Keratinocyte (primary cell): ENCODE measurements around the gene USP48. TPM values are rescaled to one million over a fixed set of nuclear protein-coding genes. Genes with fewer than 3 reads are reported as not detected.

Experiments
- DNase-seq: peaks from one replicate; pipeline ENCODE4 v3.0.0-alpha.2; 2011; ENCODE audit warnings: low read depth, missing footprints, low spot score
- FAIRE-seq: peaks from 2 replicates; lab custom pipeline; 2011; peaks lifted over from hg19 to GRCh38; lab: Jason Lieb, UNC
- H2AFZ ChIP-seq: 2 replicates; pipeline ENCODE4 v1.6.0; 2012; ENCODE audit warnings: low read length, control low read depth, inconsistent platforms; ENCODE audit not compliant: control insufficient read depth
- H3K27ac ChIP-seq: 2 replicates; pipeline ENCODE4 v1.5.1; 2011; ENCODE audit warnings: low read length; ENCODE audit not compliant: control insufficient read depth, insufficient read depth
- H3K27me3 ChIP-seq: 3 replicates; pipeline ENCODE4 v1.6.0; 2011; ENCODE audit warnings: low read length; ENCODE audit not compliant: control insufficient read depth, insufficient read depth; ENCODE audit errors: extremely low read depth
- H3K36me3 ChIP-seq, 2 experiments: 2 replicates in 1 of 2; 3 replicates in 1 of 2; pipeline ENCODE4 v1.5.1; 2011; ENCODE audit warnings: low read length in 2 of 2, mild to moderate bottlenecking in 1 of 2; ENCODE audit not compliant: control insufficient read depth in 2 of 2, insufficient read depth in 2 of 2; ENCODE audit errors: extremely low read depth in 1 of 2
- H3K4me1 ChIP-seq: 3 replicates; pipeline ENCODE4 v1.5.1; 2011; ENCODE audit warnings: low read length; ENCODE audit not compliant: control insufficient read depth, insufficient read depth; ENCODE audit errors: extremely low read depth
- H3K4me2 ChIP-seq: 3 replicates; pipeline ENCODE4 v1.6.0; 2011; ENCODE audit warnings: low read depth, low read length; ENCODE audit not compliant: control insufficient read depth, insufficient read depth; ENCODE audit errors: extremely low read depth
- H3K4me3 ChIP-seq, 3 experiments: fragments of 200-600 bp in 1 of 3; sonication (generic) in 1 of 3; 2 replicates in 2 of 3; 3 replicates in 1 of 3; pipeline ENCODE4 v1.5.1; 2011 to 2016; ENCODE audit warnings: low read length in 3 of 3, mild to moderate bottlenecking in 3 of 3, control low read depth in 2 of 3, inconsistent platforms in 1 of 3, low read depth in 1 of 3, mixed read lengths in 1 of 3, mixed run types in 1 of 3, moderate library complexity in 1 of 3; ENCODE audit not compliant: control insufficient read depth in 2 of 3, insufficient read depth in 2 of 3; ENCODE audit errors: extremely low read depth in 1 of 3
- H3K79me2 ChIP-seq: 2 replicates; pipeline ENCODE4 v1.6.0; 2012; ENCODE audit warnings: low read length; ENCODE audit not compliant: control insufficient read depth, insufficient read depth
- H3K9ac ChIP-seq: 3 replicates; pipeline ENCODE4 v1.6.0; 2011; ENCODE audit warnings: low read length; ENCODE audit not compliant: control insufficient read depth, insufficient read depth; ENCODE audit errors: extremely low read depth
- H3K9me1 ChIP-seq: 3 replicates; pipeline ENCODE4 v1.6.0; 2011; ENCODE audit warnings: low read length; ENCODE audit not compliant: control insufficient read depth, insufficient read depth; ENCODE audit errors: extremely low read depth
- H3K9me3 ChIP-seq: 2 replicates; pipeline ENCODE4 v1.5.1; 2012; ENCODE audit warnings: low read depth, low read length; ENCODE audit not compliant: control insufficient read depth
- H4K20me1 ChIP-seq: 3 replicates; pipeline ENCODE4 v1.6.0; 2011; ENCODE audit warnings: low read length; ENCODE audit not compliant: control insufficient read depth, insufficient read depth; ENCODE audit errors: extremely low read depth
- EZH2 ChIP-seq: IDR thresholded peaks from one replicate; pipeline ENCODE4 v1.6.1; 2012; ENCODE audit warnings: inconsistent platforms, mild to moderate bottlenecking, low read length, moderate library complexity
- dilution Hi-C: fragments of 300-500 bp; cut with MboI; formaldehyde crosslinking; loops from one replicate; pipeline ENCODE4 v1.7.0; 2020; ENCODE audit warnings: low sequenced_read_pairs; ENCODE audit not compliant: extremely low pct_ligation_motif_present
- polyA plus RNA-seq, 5 experiments: library from polyadenylated mRNA; depleted of rRNA in 3 of 5; stranded (reverse) in 3 of 5; stranded (forward) in 1 of 5; unstranded in 1 of 5; fragments of >200 nt; gene quantifications; 1 replicate in 1 of 5; 2 replicates in 3 of 5; 3 replicates in 1 of 5; pipeline versions ENCODE4 v1.2.1 to v1.2.3, GENCODE V29; 2011 to 2012; ENCODE audit warnings: missing spikeins in 2 of 5, low read depth in 1 of 5, low replicate concordance in 1 of 5
- TF ChIP-seq, protein P1 (sequence below), 3 experiments: IDR thresholded peaks in 1 of 3; conservative IDR thresholded peaks in 1 of 3; optimal IDR thresholded peaks in 1 of 3; 2 replicates in 2 of 3; 3 replicates in 1 of 3; pipeline versions ENCODE3 to v1.5.1; 2011; ENCODE audit warnings: low read length in 3 of 3, mild to moderate bottlenecking in 3 of 3, moderate library complexity in 2 of 3, control low read depth in 1 of 3, inconsistent platforms in 1 of 3; ENCODE audit not compliant: insufficient read depth in 2 of 3; ENCODE audit errors: extremely low read depth in 1 of 3

Gene USP48
- polyA plus RNA-seq, 1 donor (not counting 4 experiments of a cell fraction or from before 2014, with no cell fraction given), result 33.0 TPM

- no peak overlapping the region for H3K27ac ChIP-seq
- H3K36me3 ChIP-seq, result peaks cover 4 to 5% of the 10 kb centered on the region in 2 experiments
- no peak for FAIRE-seq
- H3K4me3 ChIP-seq, result no peak overlapping the region
- dilution Hi-C loops, result no loop called here
- H3K79me2 ChIP-seq, result no peaks in the 10 kb centered on the region
- no peak overlapping the region for H2AFZ ChIP-seq
- no peak overlapping the region for H3K9ac ChIP-seq
- no peaks in the 10 kb centered on the region for H3K27me3 ChIP-seq
- H3K9me3 ChIP-seq, result no peaks in the 10 kb centered on the region
- H3K9me1 ChIP-seq, result peaks cover 3% of the 10 kb centered on the region
- H3K4me1 ChIP-seq, result no peaks in the 10 kb centered on the region
- no peak for DNase-seq
- H3K4me2 ChIP-seq, result no peak overlapping the region
- H4K20me1 ChIP-seq, result no peaks in the 10 kb centered on the region
- TF ChIP-seq EZH2, result no peak
- TF ChIP-seq, protein P1, sequence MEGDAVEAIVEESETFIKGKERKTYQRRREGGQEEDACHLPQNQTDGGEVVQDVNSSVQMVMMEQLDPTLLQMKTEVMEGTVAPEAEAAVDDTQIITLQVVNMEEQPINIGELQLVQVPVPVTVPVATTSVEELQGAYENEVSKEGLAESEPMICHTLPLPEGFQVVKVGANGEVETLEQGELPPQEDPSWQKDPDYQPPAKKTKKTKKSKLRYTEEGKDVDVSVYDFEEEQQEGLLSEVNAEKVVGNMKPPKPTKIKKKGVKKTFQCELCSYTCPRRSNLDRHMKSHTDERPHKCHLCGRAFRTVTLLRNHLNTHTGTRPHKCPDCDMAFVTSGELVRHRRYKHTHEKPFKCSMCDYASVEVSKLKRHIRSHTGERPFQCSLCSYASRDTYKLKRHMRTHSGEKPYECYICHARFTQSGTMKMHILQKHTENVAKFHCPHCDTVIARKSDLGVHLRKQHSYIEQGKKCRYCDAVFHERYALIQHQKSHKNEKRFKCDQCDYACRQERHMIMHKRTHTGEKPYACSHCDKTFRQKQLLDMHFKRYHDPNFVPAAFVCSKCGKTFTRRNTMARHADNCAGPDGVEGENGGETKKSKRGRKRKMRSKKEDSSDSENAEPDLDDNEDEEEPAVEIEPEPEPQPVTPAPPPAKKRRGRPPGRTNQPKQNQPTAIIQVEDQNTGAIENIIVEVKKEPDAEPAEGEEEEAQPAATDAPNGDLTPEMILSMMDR (optimal IDR thresholded peaks at IDR 0.05 in 1 of 3, IDR thresholded peaks at IDR 0.05 in 1 of 3, conservative IDR thresholded peaks at IDR 0.05 in 1 of 3; ENCODE audit: extremely low read depth in 1 of 3, insufficient read depth in 2 of 3, low read length in 3 of 3), result no peak
Observed at GRCh38 chr1:21741206-21741605, 41.7 kb downstream of the USP48 start.

DNA sequence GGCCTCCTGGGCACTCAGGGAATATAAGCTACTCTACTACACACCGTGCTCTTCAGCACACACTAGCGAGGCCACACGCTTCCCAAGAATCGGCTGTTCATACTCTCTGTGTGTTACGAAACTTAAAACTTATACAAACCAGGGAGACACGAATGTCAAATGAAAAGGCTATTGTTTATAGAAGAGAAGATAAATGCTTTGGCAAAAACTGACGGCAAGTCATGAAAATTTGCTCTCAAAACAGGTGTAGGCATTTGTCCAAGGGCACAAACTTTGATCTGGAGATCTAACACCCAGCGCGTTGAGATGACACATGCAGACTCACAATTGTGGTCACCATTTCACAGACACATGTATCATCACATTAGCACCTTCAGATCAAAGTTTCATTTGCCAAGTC is 46.1 kb downstream of the USP48 start:
- Histone ChIP-seq H3K4me2 (no peak overlapping the region), H3K27ac (no peak overlapping the region), H3K9ac (no peak overlapping the region), H3K9me3 (no peaks in the 10 kb centered on the region), H3K79me2 (no peaks in the 10 kb centered on the region), H3K9me1 (peaks cover 3% of the 10 kb centered on the region), H2AFZ (no peak overlapping the region), H4K20me1 (no peaks in the 10 kb centered on the region), H3K27me3 (no peaks in the 10 kb centered on the region), H3K4me3 (no peak overlapping the region), H3K36me3 (peaks cover 4 to 9% of the 10 kb centered on the region in 2 experiments), H3K4me1 (no peaks in the 10 kb centered on the region)
- dilution Hi-C loops, result no loop called here
- no peak for TF ChIP-seq EZH2
- TF ChIP-seq, protein P1 (optimal IDR thresholded peaks at IDR 0.05 in 1 of 3, IDR thresholded peaks at IDR 0.05 in 1 of 3, conservative IDR thresholded peaks at IDR 0.05 in 1 of 3; ENCODE audit: extremely low read depth in 1 of 3, insufficient read depth in 2 of 3, low read length in 3 of 3), result no peak
- FAIRE-seq (peak; percentile 26), DNase-seq (no peak)
